ENCODE results near the gene TCERG1L.

GRCh38 chr10:131107970-131108369, 203.6 kb downstream of the TCERG1L start:
- TF ChIP-seq CTCF (IDR thresholded peaks at IDR 0.05) (no peak), POLR2A (IDR thresholded peaks at IDR 0.05) (no peak)

All from body of pancreas (tissue), 4 donors.